AG04449 (cell line): ENCODE measurements around the gene CMBL.
A peak's percentile ranks its signal among the peaks of the same experiment; 100 is the strongest.
"Not testable (repeated sequence)": the region's sequence is repeated elsewhere in the genome, so short reads cannot be mapped to it uniquely, and the experiment has no call there.

ENCODE experiments used
- CTCF ChIA-PET: fragments of 350-600 bp; formaldehyde crosslinking; extraction: SDS; loops from one replicate; lab custom pipeline; 2021; ENCODE audit warnings: antibody characterized with exemption; lab: Yijun Ruan, JAX
- POLR2A ChIA-PET: fragments of 400-600, 350-600 bp; formaldehyde crosslinking; extraction: SDS; loops from one replicate; lab custom pipeline; 2020; ENCODE audit warnings: antibody characterized with exemption, inconsistent platforms; lab: Yijun Ruan, JAX
- DNase-seq: peaks from one replicate; pipeline ENCODE4 v3.0.0-alpha.2; 2010; ENCODE audit warnings: low read depth, low spot score
- H3K4me3 ChIP-seq: 2 replicates; pipeline ENCODE4 v1.5.1; 2011; ENCODE audit warnings: low read depth, mild to moderate bottlenecking, control low read depth, low read length
- CTCF ChIP-seq: IDR thresholded peaks from one replicate; pipeline ENCODE4 v1.5.1; 2011; ENCODE audit warnings: mild to moderate bottlenecking, moderate library complexity, low read length, control low read depth, inconsistent platforms; ENCODE audit not compliant: insufficient read depth; ENCODE audit errors: missing control alignments

The CMBL gene

DNA sequence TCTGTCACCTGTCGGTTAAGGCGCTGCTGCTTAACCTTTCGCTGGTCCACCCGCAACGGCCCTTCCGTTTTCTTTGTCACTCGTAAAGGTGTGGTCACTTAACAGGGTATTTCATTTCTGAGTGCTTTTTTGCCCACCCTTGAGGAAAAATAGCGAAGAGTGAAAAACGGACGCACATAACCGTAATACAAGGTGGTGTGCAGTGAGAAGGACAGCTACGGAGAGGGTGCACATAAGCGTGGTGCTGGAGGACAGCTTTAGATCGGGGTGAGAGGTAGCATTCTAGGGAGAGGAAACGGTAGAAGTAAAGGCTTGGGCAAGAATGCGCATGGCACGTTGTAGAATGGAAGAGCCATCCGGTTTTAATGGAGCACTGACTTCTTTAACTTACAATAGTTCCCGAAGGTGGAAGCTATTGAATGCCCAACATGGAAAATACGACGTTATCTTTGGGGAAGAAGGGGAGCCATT lies 56.9 kb downstream of the CMBL start:
- ChIA-PET CTCF (no interaction called here), POLR2A (interaction anchor here (0.6 to 1.8 kb wide), 4 partner anchors 8 to 476 kb away, joined by 3 to 5 read pairs (median 4); no protein-coding TSS in a partner anchor)
- TF ChIP-seq CTCF, result no peak
- peak overlapping the region; percentile 96 for H3K4me3 ChIP-seq
- no peak for DNase-seq

- TF ChIP-seq CTCF, result no peak
- POLR2A ChIA-PET, result interaction anchor here (0.6 to 1.8 kb wide), 6 partner anchors 9 to 1237 kb away, joined by 3 to 5 read pairs (median 3); no protein-coding TSS in a partner anchor
- CTCF ChIA-PET, result interaction anchor here (1.4 kb wide), 1 partner anchor 17 kb away, joined by 5 read pairs; no protein-coding TSS in a partner anchor
- DNase-seq, result peak; percentile 98
- H3K4me3 ChIP-seq, result peak within 1 kb of the TSS; percentile 96
Observed at GRCh38 chr5:10249948-10250805, 57.5 kb downstream of the CMBL start, which contains the start of gene CCT5. CCT5 (plus strand) TSS chr5:10250280; CDS start chr5:10250341, 61 bp downstream.

DNA sequence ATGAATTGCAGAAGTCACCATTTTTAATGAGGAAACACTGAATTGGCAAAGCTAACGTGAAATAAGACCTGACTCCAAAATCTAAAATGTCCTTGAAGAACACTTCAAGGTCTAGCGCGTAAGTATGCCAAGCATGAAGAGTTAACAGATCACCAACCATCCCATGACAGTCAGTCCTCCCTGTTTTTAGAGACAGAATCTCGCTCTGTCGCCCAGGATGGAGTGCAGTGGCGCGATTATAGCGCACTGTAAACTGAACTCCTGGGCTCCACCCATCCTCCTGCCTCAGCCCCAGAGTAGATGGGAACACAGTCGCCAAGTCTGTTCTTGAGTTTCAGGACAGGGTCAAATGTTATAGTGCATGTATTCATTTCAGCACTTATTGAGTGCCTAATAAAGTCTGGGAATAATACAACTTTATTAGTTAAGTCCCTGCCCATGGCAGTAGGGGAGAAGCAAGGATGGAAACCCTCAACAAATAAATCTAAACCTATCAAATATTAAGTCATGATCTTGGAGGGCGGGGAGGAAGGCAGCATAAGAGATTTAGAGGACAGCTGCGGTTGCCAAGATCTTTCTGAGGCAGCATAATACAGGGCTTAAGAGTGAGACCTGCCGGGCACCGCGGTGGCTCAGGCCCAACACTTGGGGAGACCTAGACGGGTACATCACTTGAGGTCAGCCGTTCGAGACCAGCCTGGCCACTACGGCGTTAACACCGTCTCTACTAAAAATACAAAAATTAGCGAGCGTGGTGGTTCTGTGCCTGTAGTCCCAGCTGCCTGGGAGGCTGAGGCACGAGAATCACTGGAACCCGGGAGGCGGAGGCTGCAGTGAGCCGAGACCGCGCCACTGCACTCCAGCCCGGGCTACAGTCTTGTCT lies 59.1 kb downstream of the CMBL start:
- CTCF ChIA-PET, result interaction anchor here (1.3 to 2.3 kb wide), 4 partner anchors 14 to 474 kb away, joined by 3 to 9 read pairs (median 5); no protein-coding TSS in a partner anchor
- H3K4me3 ChIP-seq, result peak overlapping the region; percentile 96
- DNase-seq, result no peak
- TF ChIP-seq CTCF, result no peak
- POLR2A ChIA-PET, result interaction anchor here (1.1 kb wide), 1 partner anchor 15 kb away, joined by 3 read pairs; no protein-coding TSS in a partner anchor

DNA sequence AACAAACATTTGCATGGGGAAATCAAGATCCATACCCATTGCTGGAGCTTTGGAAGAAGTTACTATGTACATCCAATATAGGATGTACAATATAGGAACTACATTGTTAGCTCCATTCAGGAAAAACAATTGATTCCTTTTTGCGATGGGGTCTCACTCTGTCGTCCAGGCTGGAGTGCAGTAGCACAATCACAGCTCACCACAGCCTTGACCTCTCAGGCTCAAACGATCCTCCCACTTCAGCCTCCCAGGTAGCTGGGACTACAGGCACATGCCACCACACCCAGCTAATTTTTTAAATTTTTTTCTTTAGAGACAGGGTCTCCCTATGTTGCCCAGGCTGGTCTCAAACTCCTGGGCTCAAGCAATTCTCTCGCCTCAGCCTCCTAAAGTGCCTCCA lies 60.5 kb downstream of the CMBL start:
- not testable (repeated sequence) for DNase-seq
- CTCF ChIA-PET, result interaction anchor here (1.3 to 2.3 kb wide), 2 partner anchors 12 to 14 kb away, joined by 3 to 9 read pairs; no protein-coding TSS in a partner anchor

GRCh38 chr5:10246761-10247160 lies 60.9 kb downstream of the CMBL start:
- TF ChIP-seq CTCF, result no peak
- H3K4me3 ChIP-seq, result no peak overlapping the region
- CTCF ChIA-PET, result interaction anchor here (1.3 to 2.3 kb wide), 2 partner anchors 12 to 13 kb away, joined by 3 to 9 read pairs; no protein-coding TSS in a partner anchor
- POLR2A ChIA-PET, result no interaction called here
- DNase-seq, result no peak

More for the DNA sequence above, 60.5 kb downstream of the CMBL start:
- H3K4me3 ChIP-seq, POLR2A ChIA-PET: not testable (repeated sequence)

GRCh38 chr5:10244342-10244944 lies 63.3 kb downstream of the CMBL start:
- ChIA-PET POLR2A (no interaction called here), CTCF (interaction anchor here (1.2 kb wide), 1 partner anchor 12 kb away, joined by 3 read pairs; no protein-coding TSS in a partner anchor)
- H3K4me3 ChIP-seq, result no peak overlapping the region
- no peak for DNase-seq
- TF ChIP-seq CTCF, result no peak
